Spleen (tissue), 11 donors: ENCODE results near the gene MAFF. TPM values are rescaled to one million over a fixed set of nuclear protein-coding genes. Genes with fewer than 3 reads are reported as not detected.

ENCODE experiments used
- DNase-seq: peaks from one replicate; pipeline ENCODE4 v3.0.0-alpha.2; 2020
- H3K27ac ChIP-seq, 8 donors: fragments of 200-600 bp; sonication (generic) in 7 of 8; 1 replicate in 4 of 8; 2 replicates in 4 of 8; pipeline versions ENCODE4 v1.5.0 to v1.8.0; 2016 to 2021; ENCODE audit warnings: inconsistent platforms in 4 of 8, mild to moderate bottlenecking in 4 of 8, moderate library complexity in 1 of 8
- H3K27me3 ChIP-seq, 7 donors: fragments of 200-600 bp; sonication (generic) in 6 of 7; replicated peaks in 1 of 7; 1 replicate in 4 of 7; 2 replicates in 3 of 7; pipeline versions ENCODE4 v1.5.0 to v1.8.0; 2016 to 2021; ENCODE audit warnings: inconsistent platforms in 3 of 7, mild to moderate bottlenecking in 1 of 7
- H3K36me3 ChIP-seq, 6 donors: fragments of 200-600 bp; sonication (generic) in 5 of 6; 1 replicate in 4 of 6; 2 replicates in 2 of 6; pipeline versions ENCODE4 v1.5.0 to v1.8.0; 2016 to 2021; ENCODE audit warnings: inconsistent platforms in 2 of 6
- H3K4me1 ChIP-seq, 6 donors: fragments of 200-600 bp; sonication (generic) in 5 of 6; 1 replicate in 3 of 6; 2 replicates in 3 of 6; pipeline versions ENCODE4 v1.5.0 to v1.8.0; 2016 to 2021; ENCODE audit warnings: inconsistent platforms in 3 of 6
- H3K4me3 ChIP-seq, 8 donors: fragments of 200-600 bp; sonication (generic) in 7 of 8; 1 replicate in 4 of 8; 2 replicates in 4 of 8; pipeline versions ENCODE4 v1.5.0 to v1.8.0; 2016 to 2021; ENCODE audit warnings: inconsistent platforms in 4 of 8, mild to moderate bottlenecking in 4 of 8, moderate library complexity in 2 of 8
- H3K9me3 ChIP-seq, 8 donors: fragments of 200-600 bp; sonication (generic) in 7 of 8; 1 replicate in 4 of 8; 2 replicates in 4 of 8; pipeline versions ENCODE4 v1.5.0 to v1.8.0; 2016 to 2021; ENCODE audit warnings: inconsistent platforms in 4 of 8
- POLR2A ChIP-seq, 3 donors: fragments of 450-650 bp; IDR thresholded peaks; one replicate each; pipeline ENCODE4 v1.5.1; 2017; ENCODE audit warnings: antibody characterized with exemption in 3 of 3, mild to moderate bottlenecking in 1 of 3
- POLR2AphosphoS5 ChIP-seq, 3 donors: sonication (generic); formaldehyde crosslinking; IDR thresholded peaks; one replicate each; pipeline ENCODE4 v1.5.1; 2017; ENCODE audit warnings: antibody characterized with exemption in 3 of 3
- WGBS, 5 donors: extraction: QIAGEN DNeasy Blood & Tissue Kit in 3 of 5; methylation state at CpG; one replicate each; pipeline versions ENCODE4 v1.1.5 to v1.1.7; 2013 to 2018; 5-methylcytosine and 5-hydroxymethylcytosine counted together
- intact Hi-C: fragments of 100-400 bp; cut with DNase I; formaldehyde crosslinking; loops from one replicate; pipeline ENCODE4 v1.15.0; 2023; ENCODE audit warnings: low total_unique reads
- polyA plus RNA-seq, 3 donors: library from polyadenylated mRNA; stranded (reverse); fragments of 200-250 nt; gene quantifications; one replicate each; pipeline ENCODE4 v1.2.1, GENCODE V29; 2013
- total RNA-seq, 7 donors: library from RNA; depleted of rRNA in 3 of 7; stranded (reverse); fragments of >200 nt in 3 of 7; fragmentation: NEBNext Ultra II Directional in 4 of 7; extraction: Animal tissue kit (Norgen Biotek cat#: 25700) in 4 of 7; gene quantifications; one replicate each; pipeline versions ENCODE4 v1.1.0 to v1.2.1, GENCODE V29; 2016 to 2021
- TF ChIP-seq, protein P1 (sequence below), 11 experiments: fragments of 200-600 bp in 7 of 11; fragments of 450-650 bp in 4 of 11; sonication (generic) in 4 of 11; IDR thresholded peaks in 8 of 11; conservative IDR thresholded peaks in 3 of 11; 1 replicate in 7 of 11; 2 replicates in 4 of 11; pipeline versions ENCODE4 v1.4.0 to v1.8.0; 2016 to 2021; ENCODE audit warnings: antibody characterized with exemption in 11 of 11, inconsistent platforms in 4 of 11, mild to moderate bottlenecking in 1 of 11
- donor health status: healthy with polysubstance abuse.
- donor health status: DM: no; HTN: no; CAD: no; lungs with moderate emphysema.
- donor health status: DM: no; HTN: no; CAD: no.
- donor health status: Bipolar disorder and iron deficiency.
- donor health status: healthy.
- donor health status: DM: no; HTN: no; CAD: no.
- donor health status: DM: yes; HTN: yes; CAD: no.

The MAFF gene
- total and polyA plus RNA-seq, 10 donors, result 2.1 to 32.4 (median 8.6) TPM

DNA sequence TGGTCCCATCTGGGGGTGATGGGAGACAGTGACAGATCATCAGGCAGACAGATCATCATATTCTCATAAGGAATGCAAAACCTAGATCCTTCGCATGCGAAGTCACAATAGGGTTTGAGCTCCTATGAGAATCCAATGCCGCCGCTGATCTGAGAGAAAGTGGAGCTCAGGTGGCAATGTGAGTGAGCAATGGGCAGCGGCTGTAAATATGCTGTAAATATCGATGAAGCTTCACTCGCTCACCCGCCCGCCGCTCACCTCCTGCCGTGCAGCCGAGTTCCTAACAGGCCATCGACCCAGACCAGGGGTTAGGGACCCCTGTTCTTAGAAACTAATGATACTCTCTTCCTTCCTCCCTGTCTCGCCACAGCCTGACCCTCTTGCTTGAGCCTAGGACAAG, 10.7 kb upstream of the MAFF start:
- DNase-seq, result no peak
- H3K36me3 ChIP-seq, result no peaks in the 10 kb centered on the region
- H3K27ac ChIP-seq, result no peak overlapping the region
- H3K9me3 ChIP-seq, result no peaks in the 10 kb centered on the region
- no peak overlapping the region for H3K4me3 ChIP-seq
- WGBS, 5 donors, result 88 to 95% (median 92%) methylated on average over 14 of the region's 14 CpGs
- H3K27me3 ChIP-seq, result no peaks in the 10 kb centered on the region
- TF ChIP-seq POLR2A (IDR thresholded peaks at IDR 0.05), result no peak
- intact Hi-C loops, result no loop called here
- peaks cover 0 to 39% (median 13%) of the 10 kb centered on the region in 6 donors for H3K4me1 ChIP-seq

DNA sequence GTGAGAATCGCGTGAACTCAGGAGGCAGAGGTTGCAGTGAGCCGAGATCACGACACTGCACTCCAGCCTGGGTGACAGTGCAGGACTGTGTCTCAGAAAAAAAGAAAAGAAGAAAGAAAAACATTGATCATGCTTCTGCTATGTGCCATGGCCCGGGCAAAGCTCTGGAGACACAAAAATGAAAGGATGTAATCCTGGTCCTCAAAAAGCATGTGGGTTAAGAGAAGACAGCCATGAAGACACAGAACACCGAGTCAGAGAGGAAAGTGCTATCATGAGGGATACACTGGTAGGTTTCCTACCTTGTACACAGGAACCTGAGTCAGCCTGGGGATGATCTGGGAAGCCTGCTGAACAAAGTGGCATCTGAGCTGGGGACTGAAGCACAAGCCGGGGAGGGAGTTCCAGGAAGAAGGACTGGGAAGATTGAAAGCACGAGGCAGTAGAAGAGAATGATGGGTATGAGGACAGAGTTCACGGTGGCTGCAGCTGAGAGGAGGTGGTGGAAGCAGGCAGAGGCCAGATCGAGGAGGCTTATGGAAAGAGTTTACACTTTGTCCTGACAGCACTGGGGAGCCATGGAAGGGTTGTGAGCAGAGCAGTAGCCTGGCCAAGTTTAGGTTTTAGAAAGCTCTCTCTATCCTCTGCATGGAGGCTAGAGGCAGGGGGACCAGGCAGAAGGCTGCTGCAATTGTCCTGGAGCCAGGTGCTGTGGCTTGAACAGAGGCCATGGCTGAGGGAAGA, 9.9 kb upstream of the MAFF start:
- TF ChIP-seq POLR2AphosphoS5 (IDR thresholded peaks at IDR 0.05) (no peak), POLR2A (IDR thresholded peaks at IDR 0.05) (no peak)
- TF ChIP-seq, protein P1, sequence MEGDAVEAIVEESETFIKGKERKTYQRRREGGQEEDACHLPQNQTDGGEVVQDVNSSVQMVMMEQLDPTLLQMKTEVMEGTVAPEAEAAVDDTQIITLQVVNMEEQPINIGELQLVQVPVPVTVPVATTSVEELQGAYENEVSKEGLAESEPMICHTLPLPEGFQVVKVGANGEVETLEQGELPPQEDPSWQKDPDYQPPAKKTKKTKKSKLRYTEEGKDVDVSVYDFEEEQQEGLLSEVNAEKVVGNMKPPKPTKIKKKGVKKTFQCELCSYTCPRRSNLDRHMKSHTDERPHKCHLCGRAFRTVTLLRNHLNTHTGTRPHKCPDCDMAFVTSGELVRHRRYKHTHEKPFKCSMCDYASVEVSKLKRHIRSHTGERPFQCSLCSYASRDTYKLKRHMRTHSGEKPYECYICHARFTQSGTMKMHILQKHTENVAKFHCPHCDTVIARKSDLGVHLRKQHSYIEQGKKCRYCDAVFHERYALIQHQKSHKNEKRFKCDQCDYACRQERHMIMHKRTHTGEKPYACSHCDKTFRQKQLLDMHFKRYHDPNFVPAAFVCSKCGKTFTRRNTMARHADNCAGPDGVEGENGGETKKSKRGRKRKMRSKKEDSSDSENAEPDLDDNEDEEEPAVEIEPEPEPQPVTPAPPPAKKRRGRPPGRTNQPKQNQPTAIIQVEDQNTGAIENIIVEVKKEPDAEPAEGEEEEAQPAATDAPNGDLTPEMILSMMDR (IDR thresholded peaks at IDR 0.05 in 8 of 11, conservative IDR thresholded peaks at IDR 0.05 in 3 of 11), result no peak

DNA sequence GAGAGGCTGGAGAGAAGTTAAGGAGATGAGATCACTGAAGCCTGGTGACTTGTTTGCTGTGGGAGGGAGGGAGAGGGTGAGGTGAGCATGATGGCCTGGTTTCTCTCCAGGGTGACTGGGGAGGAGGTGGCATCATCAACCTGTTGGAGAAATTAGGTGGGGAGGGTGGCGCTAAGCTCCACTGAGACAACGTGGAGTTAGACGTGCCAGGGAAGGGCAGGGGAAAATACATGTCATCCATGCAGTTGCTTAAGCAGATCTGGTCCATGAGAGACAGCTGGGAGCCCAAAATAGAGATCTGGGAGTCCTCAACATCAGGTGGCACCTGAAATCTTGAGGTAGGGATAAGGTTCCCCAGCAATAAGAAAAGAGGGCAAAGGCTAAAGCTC, 9.3 kb upstream of the MAFF start:
- H3K36me3 ChIP-seq, result no peaks in the 10 kb centered on the region
- no peaks in the 10 kb centered on the region for H3K27me3 ChIP-seq
- 88 to 93% (median 92%) methylated on average over 3 of the region's 3 CpGs for WGBS, 5 donors
- H3K9me3 ChIP-seq, result no peaks in the 10 kb centered on the region
- no peak for DNase-seq
- intact Hi-C loops, result no loop called here
- H3K4me3 ChIP-seq, result no peak overlapping the region
- peaks cover 0 to 35% (median 11%) of the 10 kb centered on the region in 6 donors for H3K4me1 ChIP-seq
- no peak for TF ChIP-seq POLR2A (IDR thresholded peaks at IDR 0.05)
- peak overlapping the region in 1 of 8 donors; percentile 81 for H3K27ac ChIP-seq

More for the DNA sequence above, 9.9 kb upstream of the MAFF start:
- H3K27me3 ChIP-seq, result no peaks in the 10 kb centered on the region
- no peaks in the 10 kb centered on the region for H3K36me3 ChIP-seq
- peaks cover 0 to 39% (median 13%) of the 10 kb centered on the region in 6 donors for H3K4me1 ChIP-seq
- H3K9me3 ChIP-seq, result no peaks in the 10 kb centered on the region
- H3K4me3 ChIP-seq, result no peak overlapping the region
- 78 to 87% (median 86%) methylated on average over 10 of the region's 10 CpGs for WGBS, 5 donors
- no peak for DNase-seq
- intact Hi-C loops, result no loop called here
- H3K27ac ChIP-seq, result no peak overlapping the region

DNA sequence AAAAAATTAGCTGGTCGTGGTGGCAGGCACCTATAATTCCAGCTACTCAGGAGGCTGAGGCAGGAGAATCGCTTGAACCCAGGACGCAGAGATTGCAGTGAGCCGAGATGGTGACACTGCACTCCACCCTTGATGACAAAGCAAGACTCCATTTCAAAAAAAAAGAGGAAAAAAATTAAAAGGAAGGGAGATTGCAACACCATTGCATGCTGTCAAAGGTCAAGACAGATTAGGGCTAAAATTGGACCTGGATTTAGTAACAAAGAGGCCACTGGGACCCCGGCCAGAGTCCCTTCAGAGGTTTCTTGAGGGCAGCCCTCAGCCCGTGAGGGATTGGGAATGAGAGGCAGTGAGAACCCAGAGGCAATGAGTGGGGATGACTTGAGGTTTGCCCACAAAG, 8.2 kb upstream of the MAFF start:
- Histone ChIP-seq H3K36me3 (no peaks in the 10 kb centered on the region), H3K4me1 (peaks cover 0 to 29% (median 10%) of the 10 kb centered on the region in 6 donors), H3K4me3 (no peak overlapping the region), H3K27ac (peak overlapping the region in 5 of 8 donors; percentile 42 to 81 (median 55)), H3K9me3 (no peaks in the 10 kb centered on the region), H3K27me3 (no peaks in the 10 kb centered on the region)
- no peak for DNase-seq
- 18 to 54% (median 36%) methylated on average over 6 of the region's 6 CpGs for WGBS, 5 donors
- intact Hi-C loops, result no loop called here
- TF ChIP-seq POLR2A (IDR thresholded peaks at IDR 0.05) (no peak), POLR2AphosphoS5 (IDR thresholded peaks at IDR 0.05) (peak in 1 of 3 donors; percentile 43)
- TF ChIP-seq, protein P1 (IDR thresholded peaks at IDR 0.05 in 8 of 11, conservative IDR thresholded peaks at IDR 0.05 in 3 of 11), result no peak

DNA sequence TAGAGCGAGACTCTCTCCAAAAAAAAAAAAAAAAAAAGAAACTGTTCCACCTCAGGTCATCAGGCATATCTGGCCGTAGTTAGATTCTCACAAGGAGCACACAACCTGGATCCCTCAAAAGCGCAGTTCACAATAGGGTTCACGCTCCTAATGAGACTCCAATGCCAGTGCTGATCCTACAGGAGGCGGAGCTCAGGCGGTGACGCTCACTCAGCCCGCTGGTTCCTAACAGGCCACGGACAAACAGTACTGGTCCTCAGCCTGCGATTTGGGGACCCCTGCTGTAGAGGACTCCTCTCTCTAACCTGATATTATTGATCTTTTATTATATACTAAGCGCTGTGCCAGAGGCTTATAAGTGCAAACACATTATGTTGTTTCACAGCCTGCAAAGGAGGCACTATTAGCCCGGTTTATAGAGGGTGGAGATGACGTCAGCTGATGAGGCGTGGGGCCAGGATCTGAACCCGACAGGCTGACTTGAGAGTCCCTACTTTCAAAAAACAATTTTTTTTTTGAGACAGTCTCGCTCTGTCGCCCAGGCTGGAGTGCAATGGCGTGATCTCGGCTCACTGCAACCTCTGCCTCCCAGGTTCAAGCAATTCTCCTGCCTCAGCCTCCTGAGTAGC, 4.9 kb upstream of the MAFF start:
- Histone ChIP-seq H3K4me1 (peaks cover 0 to 51% (median 17%) of the 10 kb centered on the region in 6 donors), H3K27ac (no peak overlapping the region), H3K36me3 (no peaks in the 10 kb centered on the region), H3K9me3 (no peaks in the 10 kb centered on the region), H3K27me3 (no peaks in the 10 kb centered on the region), H3K4me3 (no peak overlapping the region)
- intact Hi-C loops, result no loop called here
- TF ChIP-seq, protein P1 (IDR thresholded peaks at IDR 0.05 in 8 of 11, conservative IDR thresholded peaks at IDR 0.05 in 3 of 11), result no peak
- WGBS, 5 donors, result 77 to 91% (median 88%) methylated on average over 18 to 19 of the region's 19 CpGs
- no peak for DNase-seq
